Mesodermal cell (in vitro differentiated cells): ENCODE data around the gene FBXW8.

ENCODE experiments used
- H3K27ac ChIP-seq: 2 replicates; pipeline ENCODE4 v1.7.0; 2013; ENCODE audit warnings: mild to moderate bottlenecking, low read depth, low read length, moderate library complexity; ENCODE audit not compliant: severe bottlenecking
- H3K36me3 ChIP-seq: 2 replicates; pipeline ENCODE4 v1.7.1; 2013; ENCODE audit warnings: mild to moderate bottlenecking, low read length, moderate library complexity; ENCODE audit not compliant: control insufficient read depth, insufficient read depth
- H3K4me1 ChIP-seq: one replicate; pipeline ENCODE4 v1.7.1; 2013; ENCODE audit warnings: mild to moderate bottlenecking, low read length; ENCODE audit not compliant: insufficient read depth, control insufficient read depth, poor library complexity, severe bottlenecking
- H3K4me3 ChIP-seq: 2 replicates; pipeline ENCODE4 v1.7.0; 2013; ENCODE audit warnings: low read length, control low read depth, mild to moderate bottlenecking; ENCODE audit not compliant: insufficient read depth, poor library complexity, severe bottlenecking; ENCODE audit errors: extremely low read depth
- H3K9me3 ChIP-seq: 2 replicates; pipeline ENCODE4 v1.7.1; 2013; ENCODE audit warnings: mild to moderate bottlenecking, low read length, moderate library complexity; ENCODE audit not compliant: control insufficient read depth
- WGBS, 2 experiments: methylation state at CpG; one replicate each; pipeline ENCODE4 v1.1.5; 2013; ENCODE audit warnings: missing lambda C conversion rate in 2 of 2; ENCODE audit not compliant: insufficient coverage in 2 of 2; 5-methylcytosine and 5-hydroxymethylcytosine counted together

The FBXW8 gene

DNA sequence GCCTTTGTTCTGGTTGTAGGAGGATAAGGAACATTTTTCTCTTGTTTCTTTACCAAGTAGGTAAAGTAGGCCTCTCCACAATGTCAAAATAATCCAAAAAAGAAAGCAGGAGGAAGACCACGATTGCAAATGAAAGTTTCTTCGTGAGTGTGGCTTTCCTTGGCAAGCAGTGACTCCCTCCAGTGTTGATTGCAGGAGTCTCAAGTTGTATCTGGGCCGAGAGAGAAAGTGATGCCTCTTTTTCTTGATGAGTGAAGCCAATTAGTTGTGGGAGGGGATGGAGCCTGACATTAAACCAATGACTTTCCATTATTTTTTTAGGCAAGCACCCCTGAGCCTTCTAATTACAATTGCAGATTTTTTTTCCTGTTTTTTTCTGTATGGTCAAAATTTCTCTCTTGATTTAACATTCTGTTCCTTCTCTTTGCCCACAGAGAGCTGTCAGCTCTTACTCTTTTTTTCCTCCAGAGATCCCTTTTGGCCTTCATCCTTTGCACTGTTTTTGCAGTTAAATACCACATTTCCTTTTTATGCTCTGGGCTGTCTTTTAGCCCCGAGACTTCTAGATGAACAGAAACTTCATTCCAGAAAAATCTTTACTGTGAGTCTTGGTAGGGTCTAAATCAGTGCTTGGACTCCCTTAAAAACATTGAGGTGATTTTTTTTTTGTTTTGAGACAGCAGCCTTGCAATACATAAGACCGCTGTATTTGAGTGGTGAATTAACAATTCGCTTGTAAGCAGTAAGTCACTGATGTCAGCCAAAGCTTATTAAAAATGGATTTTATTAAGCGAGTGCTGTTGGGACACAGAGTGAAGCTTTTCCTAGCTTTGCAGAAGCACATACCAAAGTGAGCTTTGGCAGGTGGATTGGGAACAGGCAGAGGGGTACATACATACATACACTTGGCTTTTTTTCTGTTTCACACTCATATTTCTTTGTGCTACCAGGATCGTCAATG, 15.8 kb downstream of the FBXW8 start:
- 89 to 90% methylated on average over 5 to 6 of the region's 8 CpGs for WGBS, 2 experiments
- no peak overlapping the region for H3K4me3 ChIP-seq
- no peak overlapping the region for H3K27ac ChIP-seq
- peaks cover 45% of the 10 kb centered on the region for H3K36me3 ChIP-seq
- peaks cover 11% of the 10 kb centered on the region for H3K4me1 ChIP-seq
- H3K9me3 ChIP-seq, result no peaks in the 10 kb centered on the region

DNA sequence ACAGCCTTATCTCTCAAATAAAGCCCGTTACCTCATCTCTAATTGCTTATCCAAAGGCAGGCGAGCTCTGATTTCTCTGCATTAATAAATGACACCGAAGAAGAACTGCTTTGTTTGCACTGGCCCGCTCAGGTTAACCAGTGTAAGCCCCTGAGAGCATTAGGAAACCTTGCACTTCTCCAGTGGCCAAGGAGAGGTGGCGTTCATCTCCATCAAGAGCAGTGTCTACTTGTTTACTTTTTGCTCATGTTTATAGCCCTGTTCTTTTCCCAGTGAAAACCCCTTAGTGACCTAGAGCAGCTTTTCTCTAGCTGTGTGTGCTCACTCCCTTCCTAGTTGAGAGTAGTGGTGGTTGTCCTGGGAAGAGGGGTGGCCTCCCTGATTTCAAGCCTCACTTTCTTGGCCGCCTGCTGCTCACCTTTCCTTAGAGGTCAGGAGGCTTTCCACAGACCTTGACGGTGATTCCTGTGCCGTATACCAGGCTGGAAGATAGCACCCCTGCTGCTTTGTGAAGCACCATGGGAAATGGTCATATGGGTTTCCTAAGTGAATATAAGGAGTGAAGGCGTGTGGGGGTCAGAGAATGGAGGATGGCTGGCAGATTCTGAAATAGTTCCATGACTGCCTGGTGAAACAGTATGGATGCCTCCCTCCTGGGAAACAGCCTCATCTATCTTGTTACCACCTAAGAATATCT, 16.6 kb downstream of the FBXW8 start:
- Histone ChIP-seq H3K4me1 (peaks cover 11% of the 10 kb centered on the region), H3K4me3 (no peak overlapping the region), H3K9me3 (no peaks in the 10 kb centered on the region), H3K36me3 (peaks cover 46% of the 10 kb centered on the region), H3K27ac (no peak overlapping the region)
- 76 to 89% methylated on average over 5 to 9 of the region's 9 CpGs for WGBS, 2 experiments

DNA sequence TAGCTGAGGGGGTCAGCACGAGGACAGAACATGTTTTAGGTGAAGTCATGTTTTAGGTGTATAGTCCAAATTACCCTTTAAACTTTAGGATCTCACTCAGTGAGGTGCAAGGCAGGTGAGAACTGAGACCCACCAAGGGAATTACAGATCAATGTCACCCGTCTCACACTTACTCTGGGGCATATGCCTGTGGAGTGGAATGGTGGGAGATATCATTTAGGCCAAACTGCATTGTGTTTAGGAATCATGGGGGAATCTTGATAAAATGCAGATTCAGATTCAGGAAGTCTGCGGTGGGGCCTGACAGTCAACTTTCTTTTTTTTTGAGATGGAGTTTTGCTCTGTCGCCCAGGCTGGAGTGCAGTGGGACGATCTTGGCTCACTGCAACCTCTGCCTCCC, 17.8 kb downstream of the FBXW8 start:
- 94 to 96% methylated on average over 3 to 5 of the region's 5 CpGs for WGBS, 2 experiments
- Histone ChIP-seq H3K4me1 (peaks cover 11% of the 10 kb centered on the region), H3K4me3 (no peak overlapping the region), H3K36me3 (peaks cover 45% of the 10 kb centered on the region), H3K27ac (no peak overlapping the region), H3K9me3 (no peaks in the 10 kb centered on the region)

DNA sequence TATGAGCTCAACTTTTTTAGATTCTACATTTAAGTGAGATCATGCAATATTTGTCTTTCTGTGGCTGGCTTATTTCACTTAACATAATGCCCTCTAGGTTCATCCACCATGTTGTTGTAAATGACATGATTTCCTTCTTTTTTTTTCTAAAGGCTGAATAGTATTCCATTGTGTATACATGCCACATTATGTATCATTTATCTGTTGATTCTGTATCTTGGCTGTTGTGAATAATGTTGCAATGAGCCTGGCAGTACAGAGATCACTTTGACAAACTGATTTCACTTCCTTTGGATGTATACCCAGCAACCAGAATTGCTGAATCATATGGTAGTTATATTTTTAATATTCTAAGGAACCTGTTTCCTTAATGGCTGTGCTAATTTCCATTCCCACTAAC, 19.1 kb downstream of the FBXW8 start:
- peaks cover 6% of the 10 kb centered on the region for H3K4me1 ChIP-seq
- H3K36me3 ChIP-seq, result peaks cover 49% of the 10 kb centered on the region
- H3K4me3 ChIP-seq, result no peak overlapping the region
- no peaks in the 10 kb centered on the region for H3K9me3 ChIP-seq
- H3K27ac ChIP-seq, result no peak overlapping the region

DNA sequence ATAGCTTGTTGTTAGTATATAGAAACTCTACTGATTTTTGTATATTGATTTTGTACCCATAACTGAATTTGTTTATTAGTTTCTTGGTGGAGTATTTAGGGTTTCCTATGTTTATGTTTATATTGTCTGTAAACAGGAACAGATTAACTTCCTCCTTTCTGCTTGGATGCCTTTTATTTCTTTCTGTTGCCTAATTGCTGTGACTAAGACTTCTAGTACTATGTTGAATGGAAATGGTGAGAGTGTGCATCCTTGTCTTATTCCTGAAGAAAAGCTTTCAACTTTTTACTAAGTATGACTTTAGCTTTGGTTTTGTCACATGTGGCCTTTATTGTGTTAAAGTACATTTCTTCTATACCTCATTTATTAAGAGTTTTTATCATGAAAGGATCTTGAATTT, 20.9 kb downstream of the FBXW8 start:
- Histone ChIP-seq H3K27ac (no peak overlapping the region), H3K36me3 (peaks cover 55% of the 10 kb centered on the region), H3K9me3 (no peaks in the 10 kb centered on the region), H3K4me3 (no peak overlapping the region), H3K4me1 (no peaks in the 10 kb centered on the region)

DNA sequence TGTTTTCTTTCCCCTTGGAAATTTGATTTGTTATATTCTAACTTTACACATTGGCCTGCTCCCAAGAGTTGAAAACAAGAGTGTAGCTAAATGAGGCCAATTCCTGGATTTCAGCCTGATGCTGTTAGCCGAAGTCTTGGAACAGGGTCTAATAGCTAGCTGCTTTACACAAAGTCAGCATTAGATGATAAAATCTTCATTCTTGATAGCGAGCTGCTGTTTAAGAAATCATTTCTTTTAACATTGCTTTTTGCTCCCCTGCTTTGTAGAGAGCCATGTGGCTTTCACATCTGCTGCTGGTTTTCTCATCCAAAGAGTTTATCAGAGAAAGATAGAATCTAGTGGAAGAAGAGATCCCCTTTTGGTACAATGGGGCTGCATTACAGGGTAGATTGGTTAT, 22.3 kb downstream of the FBXW8 start:
- no peak overlapping the region for H3K4me3 ChIP-seq
- H3K4me1 ChIP-seq, result no peaks in the 10 kb centered on the region
- WGBS, 2 experiments, result 100% methylated on average over 1 to 2 of the region's 2 CpGs
- H3K9me3 ChIP-seq, result no peaks in the 10 kb centered on the region
- no peak overlapping the region for H3K27ac ChIP-seq
- peaks cover 52% of the 10 kb centered on the region for H3K36me3 ChIP-seq

DNA sequence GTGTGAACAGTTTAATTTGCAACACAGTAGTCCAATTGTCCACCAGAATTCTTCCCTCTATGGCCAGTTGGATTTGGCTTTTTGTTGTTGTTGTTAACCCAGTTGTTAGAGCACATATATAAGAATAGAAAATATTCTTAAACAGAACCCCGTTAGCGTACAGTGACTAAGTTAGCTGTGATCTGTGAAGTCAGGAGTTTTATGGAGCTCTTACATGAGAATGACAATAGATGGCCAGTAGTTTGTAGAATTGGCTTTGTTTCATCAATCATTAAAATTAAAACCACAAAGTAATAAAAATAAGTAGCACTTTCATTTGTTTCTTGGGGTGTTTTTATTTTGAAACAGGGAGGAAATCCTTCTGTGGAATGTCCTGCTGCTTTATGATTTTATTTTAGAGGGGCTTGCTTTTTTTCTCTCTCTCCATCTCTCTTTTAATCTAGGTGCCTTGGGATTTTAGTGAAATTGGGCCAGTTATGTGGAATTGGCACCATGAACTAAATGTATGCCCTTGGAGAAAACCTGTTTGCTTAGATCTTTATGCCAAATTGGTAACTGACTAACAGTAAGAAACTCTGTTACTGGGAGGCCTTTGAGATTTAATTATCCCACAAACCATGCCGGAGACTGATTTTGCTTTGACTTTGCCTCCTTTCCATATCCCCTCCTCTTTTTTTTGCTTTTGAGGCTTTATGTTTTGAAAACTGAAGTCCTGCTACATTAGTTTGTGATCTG, 22.9 kb downstream of the FBXW8 start:
- Histone ChIP-seq H3K27ac (no peak overlapping the region), H3K9me3 (no peaks in the 10 kb centered on the region), H3K4me3 (no peak overlapping the region), H3K4me1 (no peaks in the 10 kb centered on the region), H3K36me3 (peaks cover 48% of the 10 kb centered on the region)
- WGBS, 2 experiments, result no CpG with 5 or more reads among the region's 3 CpGs

DNA sequence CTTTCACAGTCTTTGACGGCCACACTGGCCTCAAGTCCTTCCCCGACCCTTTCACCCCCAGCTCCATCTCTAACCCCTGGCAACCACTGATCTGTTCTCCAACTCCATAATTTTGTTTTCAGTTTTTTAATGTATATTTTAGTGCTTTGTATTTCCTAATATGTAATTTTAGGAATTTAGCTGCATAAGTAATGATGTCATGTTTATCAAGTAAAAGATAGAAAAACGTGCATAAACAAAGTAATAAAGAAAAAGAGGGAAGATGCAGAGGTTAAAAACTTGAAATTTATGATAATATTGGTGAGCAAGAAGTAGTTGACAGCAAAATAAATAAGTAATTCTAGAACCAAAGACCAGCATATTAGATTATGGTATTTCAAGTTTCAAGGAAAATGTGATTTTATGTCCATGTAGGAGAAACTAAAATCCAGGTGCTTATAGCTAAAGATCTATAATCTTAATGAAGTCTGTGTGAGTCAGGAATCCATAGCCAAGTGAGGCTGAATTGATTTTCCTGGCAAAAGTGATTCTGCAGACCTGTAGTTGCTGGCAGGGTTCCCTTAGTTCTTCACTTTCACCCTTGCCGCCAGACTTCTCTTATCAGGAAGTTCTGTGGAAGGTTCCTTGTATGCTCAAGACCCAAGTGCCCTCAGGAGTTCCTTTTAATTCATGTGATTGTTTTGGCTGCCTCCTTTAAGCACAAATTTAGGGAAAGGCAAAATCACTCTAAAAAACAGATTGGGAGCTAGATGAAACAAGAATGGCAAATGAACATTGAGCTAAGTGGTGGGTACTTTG, 24.4 kb downstream of the FBXW8 start:
- H3K9me3 ChIP-seq, result no peaks in the 10 kb centered on the region
- H3K27ac ChIP-seq, result no peak overlapping the region
- H3K4me3 ChIP-seq, result no peak overlapping the region
- WGBS, 2 experiments, result 100% methylated on average over 3 of the region's 4 CpGs; no CpG with 5 or more reads in 1 of the 2 experiments
- peaks cover 42% of the 10 kb centered on the region for H3K36me3 ChIP-seq
- H3K4me1 ChIP-seq, result no peaks in the 10 kb centered on the region

DNA sequence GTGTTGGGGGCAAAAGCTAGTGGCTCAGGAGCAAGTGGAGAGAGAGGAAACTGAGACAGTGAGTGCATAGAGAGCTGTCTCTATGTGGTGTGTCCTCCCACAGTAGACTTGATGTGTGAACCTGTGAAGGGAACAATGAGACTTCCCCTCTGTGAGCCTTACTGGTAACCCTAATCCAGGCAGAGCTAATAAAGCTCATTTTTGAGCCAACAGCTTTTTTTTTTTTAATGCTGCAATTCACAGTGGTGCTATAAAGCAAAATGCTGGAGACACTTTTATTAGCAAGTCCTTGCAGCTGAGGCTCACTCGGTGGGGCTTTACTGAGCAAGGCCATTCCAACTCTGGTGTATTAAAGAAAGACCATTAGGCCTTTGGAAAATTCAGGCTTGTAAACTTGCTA, 26.9 kb downstream of the FBXW8 start:
- H3K4me1 ChIP-seq, result no peaks in the 10 kb centered on the region
- H3K36me3 ChIP-seq, result peaks cover 50% of the 10 kb centered on the region
- no peak overlapping the region for H3K27ac ChIP-seq
- WGBS, 2 experiments, result no CpG with 5 or more reads among the region's 1 CpG
- no peak overlapping the region for H3K4me3 ChIP-seq
- H3K9me3 ChIP-seq, result peaks cover 2% of the 10 kb centered on the region

DNA sequence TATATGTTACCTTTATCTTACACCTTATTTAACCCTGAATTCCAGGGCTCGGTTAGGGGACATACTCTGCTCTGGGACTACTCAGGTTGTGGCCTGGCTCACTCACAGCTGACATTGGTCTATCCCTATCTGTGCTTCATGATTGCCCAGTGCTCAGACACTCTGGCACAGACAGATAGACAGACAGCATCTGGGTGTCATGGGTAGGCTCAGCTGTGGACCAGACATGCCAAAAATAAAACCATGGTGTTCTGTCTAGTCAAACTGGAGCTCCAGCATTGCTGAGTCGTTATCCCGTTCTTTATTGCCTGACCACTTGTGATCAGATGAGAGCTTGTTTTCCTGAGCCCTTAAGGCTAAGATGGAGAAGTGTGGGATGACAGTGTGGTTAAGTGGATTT, 29.0 kb downstream of the FBXW8 start:
- H3K4me1 ChIP-seq, result no peaks in the 10 kb centered on the region
- H3K4me3 ChIP-seq, result no peak overlapping the region
- 83 to 93% methylated on average over 2 to 3 of the region's 3 CpGs for WGBS, 2 experiments
- peaks cover 64% of the 10 kb centered on the region for H3K36me3 ChIP-seq
- peaks cover 14% of the 10 kb centered on the region for H3K9me3 ChIP-seq
- no peak overlapping the region for H3K27ac ChIP-seq
